CD4-positive, alpha-beta T cell treated with Interleukin-17A for 4 hours (primary cell): Measurements from ENCODE around the gene CNIH3.
"Not testable (repeated sequence)": the region's sequence is repeated elsewhere in the genome, so short reads cannot be mapped to it uniquely, and the experiment has no call there.

Source experiments
- DNase-seq: peaks from one replicate; pipeline ENCODE4 v3.0.0-alpha.2; 2020; ENCODE audit warnings: mixed read lengths

Gene CNIH3

DNA sequence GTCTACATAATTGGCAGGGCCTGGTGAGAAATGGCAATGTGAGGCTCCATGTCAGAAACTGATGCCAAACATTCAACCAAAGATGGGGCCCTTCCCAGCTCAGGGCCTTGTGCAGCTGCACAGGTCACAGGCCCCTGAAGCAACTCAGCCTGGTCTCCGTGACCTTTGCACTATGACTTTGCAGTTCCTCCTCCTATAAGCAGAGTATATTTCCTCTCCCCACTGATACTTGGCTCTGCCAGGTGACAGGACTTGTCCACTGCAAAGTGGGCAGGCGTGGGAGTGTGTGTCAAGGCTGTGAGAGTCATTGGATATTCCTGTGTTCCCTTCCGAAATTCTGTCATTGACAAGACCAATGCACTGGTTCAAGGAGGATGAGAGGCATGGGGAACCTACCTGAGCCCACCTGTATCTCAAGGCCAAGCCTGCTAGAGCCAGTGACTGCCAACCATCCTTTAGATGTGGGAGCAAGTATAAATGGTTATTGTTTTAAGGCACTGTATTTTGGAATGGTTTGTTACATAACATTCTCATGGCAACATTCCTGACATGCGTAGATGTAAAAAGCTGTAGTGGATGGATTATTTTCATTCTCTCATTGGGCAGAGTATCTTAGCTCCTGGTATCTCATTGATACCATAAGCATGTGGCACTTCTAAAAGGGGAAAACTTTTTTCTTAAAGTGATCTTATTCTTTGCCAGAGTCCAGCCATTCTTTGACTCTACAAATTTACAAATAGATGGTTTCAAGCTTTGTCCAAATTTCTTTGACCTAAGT, 75.2 kb downstream of the CNIH3 start:
- no peak for DNase-seq

DNA sequence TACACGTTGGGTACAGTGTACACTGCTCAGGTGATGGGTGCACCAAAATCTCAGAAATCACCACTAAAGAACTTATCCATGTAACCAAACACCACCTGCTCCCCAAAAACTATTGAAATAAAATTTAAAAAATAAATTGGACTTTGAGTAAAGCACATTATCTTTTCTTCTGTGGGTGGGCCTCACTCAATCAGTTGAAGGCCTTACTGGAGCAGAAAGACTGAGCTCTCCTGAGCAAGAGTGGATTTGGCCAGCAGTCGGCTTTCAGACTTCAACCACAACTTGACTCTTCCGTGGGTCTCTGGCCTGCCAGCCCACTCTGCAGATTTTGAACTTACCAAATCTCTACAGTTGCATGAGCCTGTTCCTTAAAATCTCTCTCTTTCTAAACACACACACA, 78.9 kb downstream of the CNIH3 start:
- DNase-seq = no peak

DNA sequence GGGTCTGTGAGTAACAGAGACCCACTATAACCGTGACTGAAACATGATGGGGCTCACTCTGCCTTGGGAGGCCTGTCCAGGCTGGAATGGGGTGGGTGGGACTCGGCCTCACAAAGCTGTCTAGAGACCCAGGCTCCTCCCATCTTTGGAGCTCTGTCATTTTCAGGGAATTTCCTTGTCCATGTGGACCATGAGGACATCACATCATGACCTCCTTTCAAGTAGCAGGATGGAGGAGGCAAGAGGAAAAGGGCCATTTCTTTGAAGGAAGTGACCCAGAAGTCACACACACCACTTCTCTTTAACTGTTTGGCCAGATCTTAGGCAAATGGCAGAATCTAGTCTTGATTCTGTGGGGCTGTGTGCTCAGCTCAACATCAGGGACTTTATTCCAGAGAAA, 79.9 kb downstream of the CNIH3 start:
- DNase-seq = no peak

DNA sequence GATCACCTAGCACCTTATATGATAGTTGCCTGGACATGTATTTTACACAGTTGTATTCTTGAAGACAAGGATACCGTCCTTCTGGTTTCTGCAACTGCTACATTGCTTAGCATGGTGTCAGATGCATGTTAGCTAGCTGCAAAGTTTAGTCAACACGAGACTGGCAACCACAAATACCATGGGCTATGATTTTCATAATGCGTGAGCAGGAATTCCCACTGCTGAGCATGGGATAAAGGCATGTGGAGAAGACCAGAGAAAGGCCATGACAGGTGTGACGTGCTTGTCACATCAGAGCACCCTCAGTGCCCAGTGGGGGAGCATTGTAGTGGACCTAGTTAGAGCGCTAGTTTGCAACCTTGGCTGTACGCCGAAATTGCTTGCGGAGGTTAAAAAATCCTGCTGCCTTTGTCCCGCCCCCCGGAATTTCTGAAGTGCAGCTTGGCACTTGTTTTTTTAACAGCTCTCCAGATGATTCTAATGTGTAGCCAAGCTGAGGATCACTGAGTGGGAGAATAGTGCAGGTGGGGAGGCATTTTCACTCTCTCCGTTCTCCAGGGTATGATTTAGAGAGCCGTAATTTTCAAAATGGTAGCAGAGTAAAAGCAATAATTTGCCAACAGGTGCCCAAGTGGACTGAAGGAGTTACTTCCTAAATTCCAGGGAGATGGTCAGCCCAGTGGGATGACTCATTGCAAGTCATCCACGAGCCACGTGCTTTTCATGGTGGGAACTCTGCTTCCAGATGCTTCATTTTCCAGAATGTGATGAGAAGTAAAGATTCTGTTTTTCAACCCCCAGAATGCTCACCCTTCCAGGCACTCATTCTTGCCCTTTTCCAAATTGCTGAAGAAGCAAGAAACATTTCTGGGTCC, 81.0 kb downstream of the CNIH3 start:
- DNase-seq = no peak

DNA sequence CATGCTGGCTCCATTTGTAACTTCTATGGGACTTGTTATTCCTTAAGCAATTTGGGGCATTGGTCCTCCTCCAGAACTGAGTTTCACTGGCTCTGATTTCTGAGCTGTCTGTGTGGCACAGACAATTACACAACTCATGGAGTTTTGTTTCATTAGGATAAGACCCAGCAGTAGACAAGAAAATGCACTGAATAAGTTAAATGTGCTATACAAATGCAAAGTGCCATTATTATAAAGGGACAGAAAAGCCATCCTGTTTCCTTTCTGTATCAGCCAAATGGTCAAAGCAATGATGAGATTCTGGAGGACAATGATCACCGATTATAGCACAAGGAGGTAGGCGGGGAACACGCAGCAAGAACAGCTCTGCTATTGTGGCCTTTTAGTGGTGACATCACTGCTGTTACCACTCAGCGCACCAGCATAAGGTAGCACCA, 81.9 kb downstream of the CNIH3 start:
- DNase-seq = no peak

DNA sequence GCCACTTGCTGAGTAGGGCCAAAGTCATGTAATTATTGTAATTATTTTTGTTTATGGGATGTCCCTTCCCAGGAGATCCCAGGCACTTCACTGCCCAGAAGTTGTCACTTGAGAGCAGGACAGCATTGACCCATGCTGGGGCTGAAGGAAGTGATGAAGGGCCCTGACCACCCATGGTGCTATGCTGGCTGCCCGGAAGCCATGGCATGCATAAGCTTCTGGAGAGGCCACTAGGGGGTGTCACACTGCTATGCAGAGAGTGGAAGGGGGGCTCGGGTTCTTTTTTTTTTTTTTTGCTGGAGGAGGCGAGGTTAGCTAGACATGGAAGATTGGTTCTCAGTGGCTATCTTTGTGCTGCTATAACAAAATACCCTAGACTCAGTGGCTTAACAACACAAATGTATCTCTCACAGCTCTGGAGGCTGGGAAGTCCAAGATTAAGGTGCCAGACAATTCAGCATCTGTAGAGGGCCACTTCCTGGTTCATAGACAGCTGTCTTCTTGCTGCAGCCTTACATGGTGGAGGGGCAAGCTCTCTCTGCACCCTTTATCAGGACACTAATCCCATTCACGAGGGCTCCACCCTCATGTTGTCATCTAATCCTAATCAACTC, 84.9 kb downstream of the CNIH3 start:
- no peak for DNase-seq

DNA sequence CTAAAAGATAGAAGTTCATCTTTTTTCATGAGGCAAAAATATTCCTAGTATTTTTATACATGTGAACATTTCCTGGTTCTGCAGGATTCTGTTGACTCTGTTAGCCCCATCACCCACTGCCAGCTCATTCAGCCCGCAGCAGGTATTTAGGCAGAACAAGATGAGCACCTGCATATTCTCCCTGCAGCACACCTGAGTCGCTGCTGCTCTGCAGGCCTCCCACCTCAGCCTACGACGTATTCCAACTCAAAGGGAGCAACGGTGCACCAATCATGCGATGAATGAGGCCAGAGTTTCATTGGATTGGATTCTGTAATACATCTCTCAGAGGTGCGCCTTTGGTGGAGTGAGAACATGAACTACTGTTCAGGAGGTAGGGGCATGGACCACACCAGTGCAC, 87.6 kb downstream of the CNIH3 start:
- DNase-seq = no peak

DNA sequence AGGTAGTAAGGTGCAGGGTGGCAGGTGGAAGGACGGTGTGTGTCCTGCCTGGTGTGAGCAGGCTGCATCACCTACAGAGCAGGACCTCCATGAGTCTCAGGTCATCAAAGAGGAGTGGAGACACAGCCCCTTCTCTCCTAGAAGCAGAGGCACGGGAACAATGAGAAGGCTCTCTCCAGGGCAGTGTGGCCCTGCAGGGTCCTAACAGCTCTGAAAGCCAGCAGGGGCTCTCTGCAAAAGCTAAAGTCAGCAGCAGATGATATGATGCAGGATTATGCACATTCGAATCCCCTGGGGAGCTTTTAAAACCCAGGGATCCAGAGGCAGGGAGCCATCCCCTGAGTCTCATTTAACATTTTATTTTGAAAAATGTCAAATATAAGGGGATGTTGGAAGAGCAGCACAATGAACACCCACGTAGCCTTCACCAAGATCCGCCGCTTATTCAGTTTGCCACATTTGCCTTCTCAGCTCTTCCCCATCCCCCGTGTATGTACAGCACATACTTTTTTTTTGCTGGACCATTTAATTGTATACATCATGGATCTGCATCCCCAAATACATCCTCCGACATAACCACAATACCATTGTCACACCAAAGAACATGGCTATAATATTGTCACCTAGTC, 88.1 kb downstream of the CNIH3 start:
- DNase-seq = no peak

DNA sequence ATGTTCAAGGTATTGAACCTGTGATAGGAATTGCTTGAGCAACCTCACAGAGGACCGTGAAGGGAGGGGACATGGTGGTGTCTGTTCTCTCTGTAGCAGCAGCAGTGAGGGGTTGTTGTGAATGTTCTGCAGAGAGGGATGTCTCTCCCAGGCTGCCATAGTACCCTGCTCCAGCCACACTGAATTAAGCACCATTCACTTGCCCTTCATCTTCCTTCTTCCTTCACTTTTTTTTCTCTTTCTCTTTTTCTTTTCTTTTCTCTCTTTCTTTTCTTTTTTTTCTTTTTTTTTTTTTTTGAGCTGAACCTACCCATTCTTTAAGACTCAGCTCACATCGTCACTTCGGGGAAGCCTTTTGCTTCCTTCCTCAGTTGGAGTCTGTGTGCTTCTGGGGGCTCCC, 89.5 kb downstream of the CNIH3 start:
- DNase-seq = no peak

DNA sequence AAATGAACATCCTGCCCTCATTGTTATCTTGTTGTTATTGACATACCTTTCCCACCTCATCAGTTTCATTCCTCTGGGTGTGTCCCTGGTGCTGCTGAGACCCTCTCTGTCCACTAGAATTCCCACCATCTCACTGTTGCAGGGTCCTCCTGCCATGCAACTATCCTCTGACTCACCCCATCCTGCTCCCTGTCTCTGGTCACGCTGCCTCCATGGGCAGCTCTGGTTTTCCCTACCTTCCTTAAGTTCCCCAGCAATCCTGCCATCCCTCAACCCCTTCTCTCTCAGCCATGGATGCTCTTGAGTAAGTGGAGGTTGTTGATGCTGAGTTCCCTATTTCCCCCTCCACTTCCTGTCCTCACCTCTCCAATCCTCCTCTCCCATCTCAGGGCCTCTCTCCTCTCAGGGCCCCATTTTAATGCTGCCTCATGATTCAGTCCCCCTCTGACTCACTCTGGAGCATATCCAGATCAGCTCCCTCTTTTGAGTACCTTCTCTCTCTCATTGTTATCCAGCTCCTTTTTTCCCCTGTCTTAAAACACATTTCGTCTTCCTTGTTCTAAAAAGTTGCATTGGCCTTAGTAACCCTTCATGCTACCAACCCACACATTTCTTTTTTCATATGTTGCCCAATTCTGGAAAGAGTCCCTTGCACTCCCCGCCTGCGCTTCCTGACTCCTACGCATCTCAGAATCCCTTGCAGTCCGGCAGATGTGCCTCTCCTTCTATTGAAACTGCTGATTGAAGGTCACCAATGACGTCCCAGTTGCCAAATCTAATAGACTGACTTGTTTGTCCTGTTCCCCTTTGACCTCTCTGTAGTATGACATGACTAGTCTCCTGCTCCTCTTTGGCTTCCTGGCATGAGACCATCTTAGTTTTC, 92.0 kb downstream of the CNIH3 start:
- no peak for DNase-seq

DNA sequence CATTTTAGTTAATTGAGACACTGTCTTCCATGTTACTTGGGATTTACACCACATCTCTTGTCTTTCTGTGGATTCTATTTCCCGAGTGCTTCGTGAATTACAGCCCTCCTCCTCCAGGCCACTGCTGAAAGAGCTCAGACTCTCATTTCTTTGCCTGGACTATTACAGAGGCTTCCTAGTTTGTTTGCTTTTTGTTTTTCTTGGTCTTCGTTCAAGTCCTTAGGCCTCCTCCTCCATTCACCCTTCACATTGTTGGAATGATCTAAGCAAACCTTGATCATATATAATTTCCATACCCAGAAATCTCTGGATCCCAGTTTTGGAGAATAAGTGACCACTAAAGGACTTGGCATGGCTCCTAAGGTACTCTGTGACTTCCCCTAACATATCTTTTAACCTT, 94.1 kb downstream of the CNIH3 start:
- DNase-seq = no peak

DNA sequence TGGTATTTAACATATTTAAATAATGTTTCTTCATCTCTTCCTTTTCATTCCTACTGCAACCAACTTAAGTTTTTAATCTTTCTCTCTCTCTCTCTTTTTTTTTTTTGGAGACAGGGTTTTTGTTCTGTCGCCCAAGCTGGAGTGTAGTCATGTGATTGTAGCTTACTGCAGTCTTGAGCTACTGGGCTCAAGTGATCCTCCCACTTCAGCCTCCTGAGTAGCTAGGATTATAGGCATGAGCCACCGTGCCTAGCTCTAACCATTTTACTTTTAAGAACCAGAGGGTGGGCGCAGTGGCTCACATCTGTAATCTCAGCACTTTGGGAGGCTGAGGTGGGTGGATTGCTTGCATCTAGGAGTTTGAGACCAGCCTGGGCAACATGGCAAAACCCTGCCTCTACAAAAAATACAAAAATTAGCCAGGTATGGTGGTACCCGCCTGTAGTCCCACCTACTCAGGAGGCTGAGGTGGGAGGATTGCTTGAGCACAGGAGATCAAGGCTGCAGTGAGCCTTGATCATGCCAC, 95.2 kb downstream of the CNIH3 start:
- DNase-seq = not testable (repeated sequence)

DNA sequence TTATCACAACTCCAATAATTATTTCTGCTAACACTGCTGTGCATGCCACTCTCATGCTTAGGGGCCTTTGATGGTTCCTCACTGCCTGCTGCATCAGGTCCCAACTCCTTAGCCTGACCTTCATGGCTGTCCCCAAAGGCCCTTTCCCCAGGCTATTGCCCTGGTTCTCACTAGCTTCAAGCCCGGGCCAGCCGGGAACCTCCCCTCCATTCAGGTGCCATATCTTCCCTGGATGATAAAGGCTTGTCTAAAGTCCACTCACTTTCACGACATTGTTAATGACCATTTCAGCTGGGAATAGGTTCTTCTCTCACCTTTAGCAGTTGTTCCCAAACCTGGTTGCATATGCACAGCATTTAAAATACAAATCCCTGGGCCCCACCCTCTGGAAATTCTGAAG, 95.8 kb downstream of the CNIH3 start:
- DNase-seq = no peak

DNA sequence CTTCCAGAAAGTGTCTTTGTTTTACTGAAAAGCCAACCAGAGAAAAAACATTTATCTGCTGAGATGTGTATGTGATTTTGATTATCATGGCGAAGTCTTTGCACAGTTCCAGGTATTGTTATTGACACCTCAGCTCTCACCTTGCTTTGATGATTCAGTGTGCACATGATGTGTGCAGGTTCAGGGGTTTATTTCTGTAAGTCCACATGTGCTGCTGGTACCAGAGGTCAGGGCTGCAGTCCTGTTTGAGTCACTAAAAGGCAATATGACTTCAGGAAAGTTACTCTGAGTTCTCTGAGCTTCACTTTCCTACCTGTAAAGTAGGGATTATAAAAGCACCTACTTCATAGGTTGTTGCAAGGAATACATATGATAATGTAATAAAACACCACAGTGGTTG, 97.1 kb downstream of the CNIH3 start:
- DNase-seq = no peak

DNA sequence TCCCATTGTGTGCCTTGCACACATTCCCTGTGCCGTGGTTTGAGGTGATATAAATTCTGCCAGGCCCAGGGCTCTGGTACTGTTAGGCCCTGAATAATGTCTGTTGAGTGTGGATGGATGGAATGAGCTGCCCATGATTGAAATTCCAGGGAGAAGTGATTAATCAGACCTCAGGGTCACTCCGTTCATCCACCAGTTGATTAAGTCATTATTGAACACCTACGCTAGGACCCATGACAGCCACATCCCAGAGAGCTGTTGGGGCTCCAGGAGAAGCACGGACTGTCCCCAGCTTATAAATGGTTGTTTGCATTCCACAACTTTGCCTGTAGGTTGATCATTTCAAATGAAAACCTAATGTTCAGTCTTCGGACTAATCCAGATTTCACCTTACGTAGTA, 98.4 kb downstream of the CNIH3 start:
- no peak for DNase-seq

DNA sequence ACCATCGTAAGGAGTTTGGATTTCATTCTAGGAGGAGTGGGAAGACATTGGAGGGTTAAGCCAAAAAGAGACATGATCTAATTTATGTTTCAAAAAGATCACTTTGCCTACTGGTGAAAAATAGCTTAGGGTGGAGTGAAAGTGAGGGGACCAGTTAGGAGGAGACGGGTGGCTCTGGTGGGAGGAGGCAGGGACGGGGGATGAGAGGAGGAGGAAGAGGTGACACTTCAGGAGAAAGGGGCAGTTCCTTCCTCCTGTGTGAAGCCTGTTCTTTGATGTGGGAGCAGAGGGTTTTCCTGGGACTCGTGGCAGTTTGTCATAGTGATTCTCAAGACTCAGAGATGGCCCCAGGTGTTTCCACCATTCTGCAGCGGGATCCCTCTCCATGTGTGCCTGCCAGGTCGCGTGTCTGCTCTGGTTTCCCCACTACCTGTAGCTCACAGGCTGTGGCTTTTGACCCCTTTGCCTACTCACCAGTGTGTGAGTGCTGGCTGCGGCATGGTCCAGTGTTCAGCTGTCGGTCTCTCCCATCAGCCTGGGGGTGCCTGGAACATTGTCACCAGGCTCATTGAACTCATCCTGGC, 102.4 kb downstream of the CNIH3 start:
- DNase-seq = no peak

DNA sequence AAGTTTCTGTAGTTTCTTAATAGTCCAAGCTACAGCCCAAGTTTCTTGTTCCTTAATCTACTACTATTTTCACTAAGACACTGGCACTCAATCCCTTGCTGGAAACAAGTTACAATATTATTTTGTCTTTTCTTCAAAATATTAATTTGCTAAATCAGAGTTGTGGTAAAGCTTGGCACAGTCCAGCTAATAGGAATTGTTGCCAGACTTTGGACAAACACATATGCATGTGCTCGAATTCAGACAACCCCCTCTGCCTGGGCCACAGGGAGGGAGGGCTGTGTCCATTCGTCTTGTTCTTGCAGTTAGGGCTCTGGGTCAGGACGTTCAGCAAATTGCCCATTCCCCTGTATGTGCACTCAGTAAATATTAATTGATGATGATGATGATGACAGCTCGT, 103.6 kb downstream of the CNIH3 start:
- DNase-seq = no peak

DNA sequence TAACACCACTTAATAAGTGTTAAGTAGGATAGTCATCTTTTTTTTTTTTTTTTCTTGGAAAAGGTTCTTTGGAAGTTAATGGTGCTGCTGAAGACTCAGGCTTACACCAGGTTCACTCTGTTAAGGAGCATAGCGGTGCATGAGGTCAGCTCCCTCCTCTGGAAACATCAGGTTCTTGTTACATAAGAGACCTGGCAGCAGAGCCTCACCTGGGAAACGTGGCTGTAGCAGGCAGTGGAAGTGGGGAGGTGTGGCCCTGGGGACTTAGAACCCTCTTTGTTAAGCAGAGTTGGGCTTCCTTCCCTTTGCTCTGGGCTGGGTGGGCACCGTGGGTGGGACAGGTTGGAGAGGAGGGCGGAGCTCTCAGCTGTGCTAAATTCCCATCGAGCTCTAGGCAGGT, 104.1 kb downstream of the CNIH3 start:
- no peak for DNase-seq

DNA sequence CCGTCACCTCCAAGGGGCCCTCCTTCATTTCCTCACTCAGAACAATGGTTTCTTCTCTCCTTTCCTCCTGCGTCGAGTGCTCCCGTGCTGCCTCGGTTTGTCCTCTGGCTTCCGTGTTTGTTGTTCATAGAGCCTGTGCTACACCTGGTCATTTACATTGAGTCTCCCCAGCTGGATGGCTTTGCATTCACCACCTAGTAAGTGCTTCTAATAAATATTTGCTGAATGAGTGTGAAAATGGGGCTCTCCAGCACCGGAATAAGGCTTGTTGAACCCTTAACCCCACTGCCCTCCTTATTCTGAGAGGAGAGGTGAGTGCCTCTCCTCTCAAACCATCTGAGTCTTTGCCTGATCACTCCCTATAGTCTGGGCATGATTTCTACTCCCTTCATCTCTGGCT, 104.9 kb downstream of the CNIH3 start:
- no peak for DNase-seq

DNA sequence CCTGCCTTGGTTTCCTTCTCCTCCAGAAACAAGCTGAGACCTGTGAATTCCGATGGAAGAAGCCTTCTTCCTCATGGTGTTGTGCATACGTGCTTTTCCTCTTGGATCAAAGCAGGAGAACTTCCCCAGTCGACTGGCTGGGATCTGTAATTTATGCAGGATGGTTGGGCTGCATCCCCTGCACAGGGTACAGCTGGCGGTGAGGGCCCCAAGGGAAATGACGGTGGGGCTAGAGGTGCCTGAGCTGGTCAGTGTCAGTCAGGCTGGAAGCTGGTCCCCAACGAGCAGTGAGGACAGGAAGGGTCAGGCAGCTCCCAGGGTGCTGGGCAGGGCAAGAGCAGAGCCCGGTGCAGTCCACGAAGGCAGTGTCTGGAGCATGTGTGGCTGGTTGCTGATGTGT, 106.7 kb downstream of the CNIH3 start:
- DNase-seq = no peak

DNA sequence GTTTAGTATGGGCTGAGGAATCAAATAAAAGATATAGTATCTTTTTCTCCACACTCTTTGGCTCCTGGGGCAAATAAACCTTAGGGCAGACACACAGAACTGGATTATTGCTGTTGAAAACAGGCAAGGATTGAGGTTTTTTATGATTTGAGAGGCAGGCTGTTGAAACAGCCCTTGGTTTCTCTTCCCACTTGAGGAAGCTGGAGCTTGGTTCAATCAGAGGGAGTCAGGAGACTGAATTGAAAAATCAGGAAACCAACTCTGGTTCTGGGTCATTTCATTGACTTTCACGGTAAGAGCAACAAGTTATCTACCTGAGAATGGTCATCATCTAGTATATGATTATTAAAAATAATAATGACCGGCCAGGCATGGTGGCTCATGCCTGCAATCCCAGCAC, 108.4 kb downstream of the CNIH3 start:
- DNase-seq = no peak
